ENCODE measurements around the gene BRD1. TPM values are rescaled to one million over a fixed set of nuclear protein-coding genes. Genes with fewer than 3 reads are reported as not detected.

Gene BRD1
- polyA plus RNA-seq, 1 experiment, result 4.6 TPM

GRCh38 chr22:49850021-49850911 is 22.6 kb upstream of the BRD1 start:
- Histone ChIP-seq H3K36me3 (ENCODE audit: control insufficient read depth, insufficient read depth, low read length) (no peaks in the 10 kb centered on the region), H3K27me3 (ENCODE audit: control insufficient read depth, insufficient read depth, low read length) (peaks cover 26% of the 10 kb centered on the region), H3K4me3 (ENCODE audit: low read depth, low read length) (no peak overlapping the region)
- TF ChIP-seq CTCF (IDR thresholded peaks at IDR 0.05; ENCODE audit: insufficient read depth, low read depth, low read length), result no peak
- no peak for DNase-seq (ENCODE audit: low read depth)
- ChIA-PET POLR2A (no interaction called here), CTCF (no interaction called here)

DNA sequence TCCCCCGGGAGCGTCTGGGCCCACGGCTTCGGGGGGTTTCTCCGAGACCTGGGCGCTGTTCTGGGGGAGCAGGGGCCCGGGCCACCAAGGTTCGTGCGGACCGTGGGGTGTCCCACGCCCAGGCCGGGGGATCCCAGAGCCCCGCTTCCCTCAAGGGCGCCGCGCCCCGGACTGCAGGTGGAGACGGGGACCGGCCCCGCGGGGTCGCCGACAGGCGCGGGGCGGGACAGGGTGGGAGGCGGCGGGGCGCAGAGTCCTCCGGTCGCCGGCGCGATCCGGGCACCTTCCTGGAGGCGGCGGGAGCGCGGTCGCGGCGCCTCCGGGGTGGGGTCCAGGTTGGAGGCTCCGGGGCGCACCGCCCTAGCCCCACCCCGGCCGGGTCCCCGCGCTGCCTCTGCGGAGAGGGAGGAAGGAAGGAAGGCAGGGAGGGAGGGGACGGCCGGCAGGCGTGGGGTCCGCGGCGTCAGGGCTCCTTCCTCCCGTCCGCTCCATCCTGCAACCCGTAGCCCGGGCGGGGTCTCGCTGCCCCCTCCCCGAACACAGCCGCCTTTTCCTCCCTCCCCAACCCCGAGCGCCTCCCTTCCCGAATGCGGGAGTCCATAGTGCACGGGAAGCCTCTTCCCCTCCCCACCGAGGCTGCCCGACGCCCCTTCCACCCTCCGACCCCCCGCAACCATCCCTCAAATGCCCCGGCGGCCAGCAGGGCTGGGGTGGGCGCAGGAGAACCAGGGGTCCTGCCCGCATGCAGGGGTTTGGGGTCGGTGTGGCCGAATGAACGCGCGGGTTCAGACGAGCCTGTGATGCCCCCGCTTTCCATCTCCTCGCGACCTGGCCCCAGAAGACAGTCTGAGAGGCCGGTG is 21.7 kb upstream of the BRD1 start:
- ChIA-PET CTCF (no interaction called here), POLR2A (no interaction called here)
- no peaks in the 10 kb centered on the region for H3K36me3 ChIP-seq (ENCODE audit: control insufficient read depth, insufficient read depth, low read length)
- peaks cover 30% of the 10 kb centered on the region for H3K27me3 ChIP-seq (ENCODE audit: control insufficient read depth, insufficient read depth, low read length)
- no peak for DNase-seq (ENCODE audit: low read depth)
- TF ChIP-seq CTCF (IDR thresholded peaks at IDR 0.05; ENCODE audit: insufficient read depth, low read depth, low read length), result no peak
- H3K4me3 ChIP-seq (ENCODE audit: low read depth, low read length), result no peak overlapping the region; the same call in 1 of the 2 replicates

DNA sequence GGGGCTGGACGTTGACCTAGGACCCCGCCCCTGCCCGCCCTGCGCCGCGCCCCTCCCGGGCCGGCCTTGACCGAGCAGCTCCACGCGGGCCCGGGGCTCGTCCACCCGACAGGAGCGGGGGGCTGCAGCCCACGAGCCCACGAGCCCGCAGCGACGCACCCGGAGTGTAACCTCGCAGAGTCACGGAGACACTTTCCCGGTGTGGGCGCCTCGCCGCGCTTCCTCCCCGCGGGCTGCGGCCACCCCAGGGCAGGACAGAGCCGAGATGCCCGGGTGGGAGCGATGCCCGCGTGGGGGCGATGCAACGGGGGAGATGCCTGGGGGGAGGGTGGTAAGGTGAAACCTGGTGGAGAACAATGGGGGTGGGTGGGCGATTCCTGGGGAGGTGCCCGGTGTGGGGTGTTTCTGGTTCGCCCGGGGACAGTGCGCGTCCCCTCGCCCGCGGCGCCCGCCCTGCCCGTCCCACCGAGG is 21.1 kb upstream of the BRD1 start:
- DNase-seq (ENCODE audit: low read depth), result no peak
- CTCF ChIA-PET, result no interaction called here
- H3K27me3 ChIP-seq (ENCODE audit: control insufficient read depth, insufficient read depth, low read length), result peaks cover 31% of the 10 kb centered on the region

DNA sequence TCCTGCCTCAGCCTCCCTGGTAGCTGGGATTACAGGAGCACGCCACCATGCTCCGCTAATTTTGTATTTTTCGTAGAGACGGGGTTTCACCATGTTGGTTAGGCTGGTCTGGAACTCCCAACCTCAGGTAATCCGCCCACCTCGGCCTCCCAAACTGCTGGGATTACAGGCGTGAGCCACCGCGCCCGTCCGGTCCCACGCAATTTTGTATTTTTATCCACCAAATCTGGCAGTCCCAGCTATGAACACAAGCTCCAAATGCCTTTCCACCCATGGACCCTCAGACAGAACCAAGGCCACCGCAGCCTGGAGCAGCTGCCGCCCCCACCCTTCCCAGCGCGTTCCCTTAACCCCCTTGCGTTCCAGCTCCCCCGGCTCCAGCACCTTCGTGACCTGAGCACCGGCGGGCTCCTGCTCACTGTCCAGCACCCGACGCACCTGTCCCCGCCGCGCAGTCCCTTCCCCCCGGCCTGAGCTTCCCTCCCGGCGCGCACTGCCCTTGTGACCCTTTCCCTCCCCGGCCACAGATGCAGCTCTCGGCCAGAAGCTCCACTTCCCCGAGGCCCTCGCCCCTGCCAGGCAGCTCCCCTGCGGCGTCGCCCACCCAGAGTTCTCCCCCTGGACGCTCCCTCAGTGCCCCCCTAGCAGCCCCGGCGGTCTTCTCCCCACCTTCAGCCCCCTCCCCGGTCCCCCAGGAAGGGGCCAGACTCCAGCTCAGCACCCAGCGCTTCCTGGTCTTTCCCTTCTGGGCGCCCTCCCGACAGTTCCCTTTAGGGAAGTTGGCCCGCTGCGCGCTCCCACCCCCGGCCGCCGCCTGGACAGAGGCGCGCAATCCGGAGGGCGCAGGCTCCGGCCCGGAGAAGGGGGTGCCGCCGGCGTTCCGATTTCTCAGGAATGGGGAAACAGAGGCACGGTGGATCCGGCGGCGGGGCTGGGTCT is 20.3 kb upstream of the BRD1 start:
- CTCF ChIA-PET, result interaction anchor here (1.5 kb wide), 1 partner anchor 81 kb away, joined by 3 read pairs; no protein-coding TSS in a partner anchor
- TF ChIP-seq CTCF (IDR thresholded peaks at IDR 0.05; ENCODE audit: insufficient read depth, low read depth, low read length), result no peak
- peaks cover 31% of the 10 kb centered on the region for H3K27me3 ChIP-seq (ENCODE audit: control insufficient read depth, insufficient read depth, low read length)
- H3K4me3 ChIP-seq (ENCODE audit: low read depth, low read length), result peak overlapping the region; percentile 16
- no peak for DNase-seq (ENCODE audit: low read depth)
- no peaks in the 10 kb centered on the region for H3K36me3 ChIP-seq (ENCODE audit: control insufficient read depth, insufficient read depth, low read length)
- POLR2A ChIA-PET, result no interaction called here

More for the DNA sequence above, 21.1 kb upstream of the BRD1 start:
- POLR2A ChIA-PET, result no interaction called here
- Histone ChIP-seq H3K36me3 (ENCODE audit: control insufficient read depth, insufficient read depth, low read length) (no peaks in the 10 kb centered on the region), H3K4me3 (ENCODE audit: low read depth, low read length) (peak overlapping the region; percentile 16)
- TF ChIP-seq CTCF (IDR thresholded peaks at IDR 0.05; ENCODE audit: insufficient read depth, low read depth, low read length), result no peak

Data from BJ (cell line).